ENCODE results near the gene LIPA.
"Not testable (repeated sequence)": the region's sequence is repeated elsewhere in the genome, so short reads cannot be mapped to it uniquely, and the experiment has no call there.

GRCh38 chr10:89191301-89191700 lies 60.3 kb downstream of the LIPA start:
- TF ChIP-seq CTCF (conservative IDR thresholded peaks at IDR 0.05; ENCODE audit: low read length); EZH2phosphoT487 (IDR thresholded peaks at IDR 0.05; ENCODE audit: borderline replicate concordance): not testable (repeated sequence)

Measured in Loucy (cell line).